HepG2 (cell line): ENCODE data around the gene SPINDOC. TPM values are rescaled to one million over a fixed set of nuclear protein-coding genes. Genes with fewer than 3 reads are reported as not detected.
A peak's percentile ranks its signal among the peaks of the same experiment; 100 is the strongest.

ENCODE experiments used
- ATAC-seq: fragments of 200-7000 bp; cut with Tn5 transposase; 3 replicates; pipeline ENCODE4 v1.9.1; 2020; ENCODE audit warnings: mild to moderate bottlenecking, moderate library complexity
- BruUV-seq: library from RNA; stranded (reverse); fragments of 400-500 nt; replicated peaks from 2 replicates; lab custom pipeline; 2021; lab: Mats Ljungman, UMichigan
- CTCF ChIA-PET: fragments of 300-600 bp; formaldehyde crosslinking; extraction: SDS; loops from one replicate; lab custom pipeline; 2021; ENCODE audit warnings: low total read pairs, inconsistent platforms, low intra/inter-chr PET ratio; lab: Yijun Ruan, JAX
- POLR2A ChIA-PET: fragments of 350-600 bp; sonication (Branson Sonifier 250); formaldehyde crosslinking; loops from one replicate; lab custom pipeline; 2020; ENCODE audit warnings: antibody characterized with exemption, inconsistent platforms; lab: Yijun Ruan, JAX
- DNase-seq: peaks from one replicate; pipeline ENCODE4 v3.0.0-alpha.2; 2015; ENCODE audit warnings: low spot score
- FAIRE-seq: peaks from 3 replicates; lab custom pipeline; 2011; peaks lifted over from hg19 to GRCh38; lab: Jason Lieb, UNC
- H2AFZ ChIP-seq: one replicate; pipeline ENCODE4 v1.6.1; 2011; ENCODE audit warnings: low read length, inconsistent platforms
- H3K27ac ChIP-seq: fragments of 300-600 bp; 3 replicates; pipeline ENCODE4 v1.8.0; 2011; ENCODE audit warnings: mixed run types, mild to moderate bottlenecking, mixed read lengths, low read length, inconsistent platforms; ENCODE audit not compliant: insufficient read depth; ENCODE audit errors: extremely low read length
- H3K27me3 ChIP-seq, 2 experiments: fragments of 200-600 bp in 1 of 2; 2 replicates in 1 of 2; 3 replicates in 1 of 2; pipeline versions ENCODE4 v1.6.0 to v1.8.0; 2011; ENCODE audit warnings: low read length in 2 of 2, mild to moderate bottlenecking in 2 of 2, moderate library complexity in 2 of 2, inconsistent platforms in 1 of 2; ENCODE audit not compliant: insufficient read depth in 2 of 2, control insufficient read depth in 1 of 2
- H3K36me3 ChIP-seq, 2 experiments: fragments of 200-600 bp in 1 of 2; replicated peaks in 1 of 2; 2 replicates in 1 of 2; 3 replicates in 1 of 2; pipeline versions ENCODE4 v1.5.1 to v1.8.0; 2011; ENCODE audit warnings: low read length in 2 of 2, inconsistent platforms in 1 of 2; ENCODE audit not compliant: insufficient read depth in 2 of 2, control insufficient read depth in 1 of 2
- H3K4me1 ChIP-seq: 2 replicates; pipeline ENCODE4 v1.5.1; 2012; ENCODE audit warnings: low read length, inconsistent platforms; ENCODE audit not compliant: insufficient read depth
- H3K4me2 ChIP-seq: 2 replicates; pipeline ENCODE4 v1.6.0; 2011; ENCODE audit warnings: low read depth, low read length, inconsistent platforms
- H3K4me3 ChIP-seq, 3 experiments: fragments of 200-600 bp in 1 of 3; sonication (generic), shearing (Covaris generic) in 1 of 3; replicated peaks in 1 of 3; 2 replicates each; pipeline ENCODE4 v1.5.1; 2011 to 2016; ENCODE audit warnings: low read length in 3 of 3, inconsistent platforms in 2 of 3, low read depth in 2 of 3, mild to moderate bottlenecking in 2 of 3, control low read depth in 1 of 3, mixed read lengths in 1 of 3; ENCODE audit not compliant: insufficient read depth in 1 of 3
- H3K79me2 ChIP-seq: one replicate; pipeline ENCODE4 v1.6.1; 2011; ENCODE audit warnings: low read length, inconsistent platforms; ENCODE audit not compliant: insufficient read depth
- H3K9ac ChIP-seq: 2 replicates; pipeline ENCODE4 v1.6.0; 2011; ENCODE audit warnings: mild to moderate bottlenecking, low read depth, low read length, inconsistent platforms; ENCODE audit not compliant: insufficient read depth
- H3K9me3 ChIP-seq: 2 replicates; pipeline ENCODE4 v1.5.1; 2012; ENCODE audit warnings: mild to moderate bottlenecking, low read length
- H4K20me1 ChIP-seq: 2 replicates; pipeline ENCODE4 v1.6.0; 2011; ENCODE audit warnings: inconsistent platforms, mild to moderate bottlenecking, low read length, moderate library complexity; ENCODE audit not compliant: insufficient read depth
- AGO2 ChIP-seq: fragments of 200-400 bp; formaldehyde crosslinking; optimal IDR thresholded peaks from 2 replicates; pipeline ENCODE3; 2017; ENCODE audit warnings: mild to moderate bottlenecking, low read depth, low read length, moderate library complexity
- CEBPB ChIP-seq: IDR thresholded peaks from 2 replicates; pipeline ENCODE4 v1.6.1; 2011; ENCODE audit warnings: low read depth, low read length, improper control_type of control experiment, borderline replicate concordance
- HNRNPK ChIP-seq: fragments of 200-400 bp; formaldehyde crosslinking; IDR thresholded peaks from 2 replicates; pipeline ENCODE4 v1.6.1; 2018; ENCODE audit warnings: low read length, low read depth, moderate library complexity, mild to moderate bottlenecking; ENCODE audit not compliant: poor library complexity, severe bottlenecking
- HOXA3 ChIP-seq: sonication (generic); formaldehyde crosslinking; IDR thresholded peaks from 2 replicates; pipeline ENCODE4 v1.5.0; 2020; ENCODE audit warnings: missing genetic modification reagents
- MTERF4 ChIP-seq: sonication (generic); formaldehyde crosslinking; IDR thresholded peaks from 2 replicates; pipeline ENCODE4 v1.8.0; 2023; ENCODE audit warnings: mild to moderate bottlenecking, missing genetic modification reagents
- RARG ChIP-seq: sonication (generic); formaldehyde crosslinking; IDR thresholded peaks from 2 replicates; pipeline ENCODE4 v1.4.0; 2020; ENCODE audit warnings: low read depth, mild to moderate bottlenecking, missing genetic modification reagents
- RBFOX2 ChIP-seq: fragments of 200-400 bp; formaldehyde crosslinking; IDR thresholded peaks from 2 replicates; pipeline ENCODE4 v1.6.1; 2017; ENCODE audit warnings: low read depth, mild to moderate bottlenecking, low read length
- RBM22 ChIP-seq: fragments of 200-400 bp; formaldehyde crosslinking; optimal IDR thresholded peaks from 2 replicates; pipeline ENCODE3; 2017; ENCODE audit warnings: mild to moderate bottlenecking, low read length, moderate library complexity
- ZBTB33 ChIP-seq: sonication (generic); formaldehyde crosslinking; IDR thresholded peaks from 2 replicates; pipeline ENCODE4 v1.4.0; 2020; ENCODE audit warnings: missing genetic modification reagents
- ZNF333 ChIP-seq: sonication (generic); formaldehyde crosslinking; IDR thresholded peaks from 2 replicates; pipeline ENCODE4 v1.4.0; 2020; ENCODE audit warnings: mild to moderate bottlenecking, missing genetic modification reagents, borderline replicate concordance
- ZNF383 ChIP-seq: sonication (generic); formaldehyde crosslinking; IDR thresholded peaks from 2 replicates; pipeline ENCODE4 v1.4.0; 2020; ENCODE audit warnings: missing genetic modification reagents, mild to moderate bottlenecking, borderline replicate concordance
- ZNF883 ChIP-seq: sonication (generic); formaldehyde crosslinking; IDR thresholded peaks from 2 replicates; pipeline ENCODE4 v1.5.1; 2020; ENCODE audit warnings: mild to moderate bottlenecking, missing genetic modification reagents; ENCODE audit errors: not compliant biosample characterization
- WGBS: methylation state at CpG from one replicate; pipeline ENCODE4 v1.1.6; 2017; ENCODE audit warnings: low lambda C conversion rate; 5-methylcytosine and 5-hydroxymethylcytosine counted together
- in situ Hi-C: cut with HindIII; loops from 2 replicates; pipeline ENCODE4 v1.10.0; 2017; ENCODE audit warnings: low pct_unique_long_range_greater_than_20kb; ENCODE audit not compliant: extremely low pct_ligation_motif_present
- intact Hi-C: fragments of 100-400 bp; cut with micrococcal nuclease; formaldehyde crosslinking; loops from one replicate; pipeline ENCODE4 v1.10.0; 2022; ENCODE audit not compliant: unreplicated experiment
- polyA plus RNA-seq, 8 experiments: library from polyadenylated mRNA; depleted of rRNA in 3 of 8; stranded (reverse) in 7 of 8; unstranded in 1 of 8; fragments of >200 nt; fragmentation: Illumina TruSeq in 4 of 8; extraction: Trizol in 4 of 8; gene quantifications; 2 replicates each; pipeline versions ENCODE4 v1.2.1 to v1.2.3, GENCODE V29; 2011 to 2016; ENCODE audit warnings: low read depth in 4 of 8, missing spikeins in 1 of 8, mixed read lengths in 1 of 8; ENCODE audit not compliant: insufficient read depth in 1 of 8
- total RNA-seq, 5 experiments: library from RNA; depleted of rRNA; stranded (reverse); fragments of >200 nt; fragmentation: Illumina TruSeq; extraction: Trizol; gene quantifications; 2 replicates each; pipeline ENCODE4 v1.2.3, GENCODE V29; 2016; ENCODE audit warnings: low read depth in 1 of 5
- TF ChIP-seq, protein P1 (sequence below): IDR thresholded peaks from 2 replicates; pipeline ENCODE4 v1.6.1; 2016; ENCODE audit warnings: control low read depth

Gene SPINDOC
- total and polyA plus RNA-seq, 2 of the 13 experiments (the other 11 are each of a cell fraction or from before 2014, with no cell fraction given), result 21.4 to 29.9 TPM

GRCh38 chr11:63763496-63764339 lies 49.5 kb upstream of the SPINDOC start:
- BruUV-seq, result no TSS peak
- H3K4me1 ChIP-seq, result peaks cover 31% of the 10 kb centered on the region
- H3K9ac ChIP-seq, result no peak overlapping the region
- no peaks in the 10 kb centered on the region for H3K9me3 ChIP-seq
- in situ Hi-C loops (loop anchor here (10.0 kb wide), 1 partner anchor 151 kb away; the partner anchor contains the start of gene RCOR2), intact Hi-C loops (loop anchor here (10.0 kb wide), 1 partner anchor 141 kb away; no protein-coding TSS in a partner anchor)
- H3K36me3 ChIP-seq, result peaks cover 2 to 4% of the 10 kb centered on the region in 2 experiments; a peak in 2 of 5 replicates
- DNase-seq (no peak), FAIRE-seq (no peak), ATAC-seq (no peak)
- no peak overlapping the region for H3K4me2 ChIP-seq
- H3K27ac ChIP-seq, result no peak overlapping the region
- peaks cover 7% of the 10 kb centered on the region for H3K79me2 ChIP-seq
- POLR2A ChIA-PET, result no interaction called here
- no peaks in the 10 kb centered on the region; a peak in 2 of 5 replicates for H3K27me3 ChIP-seq
- H4K20me1 ChIP-seq, result no peaks in the 10 kb centered on the region; the same call in 1 of the 2 replicates
- WGBS, result 98% methylated on average over 65 of the region's 82 CpGs
- TF ChIP-seq ZNF883 (no peak), RBM22 (peak; percentile 14), HNRNPK (no peak), RBFOX2 (peak; percentile 5; the same call in 1 of the 2 replicates), CEBPB (no peak), HOXA3 (CRISPR knock-in tag) (0 out of 2 replicates have a peak, but pooled peaks have one; percentile 8), ZBTB33 (CRISPR knock-in tag) (0 out of 2 replicates have a peak, but pooled peaks have one; percentile 38), RARG (no peak), MTERF4 (CRISPR knock-in tag) (no peak), AGO2 (peak; percentile 2), ZNF333 (CRISPR knock-in tag) (no peak), ZNF383 (CRISPR knock-in tag) (no peak)
- TF ChIP-seq, protein P1, sequence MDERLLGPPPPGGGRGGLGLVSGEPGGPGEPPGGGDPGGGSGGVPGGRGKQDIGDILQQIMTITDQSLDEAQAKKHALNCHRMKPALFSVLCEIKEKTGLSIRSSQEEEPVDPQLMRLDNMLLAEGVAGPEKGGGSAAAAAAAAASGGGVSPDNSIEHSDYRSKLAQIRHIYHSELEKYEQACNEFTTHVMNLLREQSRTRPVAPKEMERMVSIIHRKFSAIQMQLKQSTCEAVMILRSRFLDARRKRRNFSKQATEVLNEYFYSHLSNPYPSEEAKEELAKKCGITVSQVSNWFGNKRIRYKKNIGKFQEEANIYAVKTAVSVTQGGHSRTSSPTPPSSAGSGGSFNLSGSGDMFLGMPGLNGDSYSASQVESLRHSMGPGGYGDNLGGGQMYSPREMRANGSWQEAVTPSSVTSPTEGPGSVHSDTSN (CRISPR knock-in tag), result no peak
- no peak overlapping the region for H3K4me3 ChIP-seq
- CTCF ChIA-PET, result no interaction called here
- no peak overlapping the region for H2AFZ ChIP-seq
